HG02885 (cell line): ENCODE data around the gene TMEM38A.

Source experiments
- ATAC-seq: cut with Tn5 transposase; IDR thresholded peaks from one replicate; pipeline ENCODE4 v1.9.1; 2021; ENCODE audit warnings: mild to moderate bottlenecking; ENCODE audit not compliant: unreplicated experiment, poor library complexity

The TMEM38A gene, protein sequence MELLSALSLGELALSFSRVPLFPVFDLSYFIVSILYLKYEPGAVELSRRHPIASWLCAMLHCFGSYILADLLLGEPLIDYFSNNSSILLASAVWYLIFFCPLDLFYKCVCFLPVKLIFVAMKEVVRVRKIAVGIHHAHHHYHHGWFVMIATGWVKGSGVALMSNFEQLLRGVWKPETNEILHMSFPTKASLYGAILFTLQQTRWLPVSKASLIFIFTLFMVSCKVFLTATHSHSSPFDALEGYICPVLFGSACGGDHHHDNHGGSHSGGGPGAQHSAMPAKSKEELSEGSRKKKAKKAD

DNA sequence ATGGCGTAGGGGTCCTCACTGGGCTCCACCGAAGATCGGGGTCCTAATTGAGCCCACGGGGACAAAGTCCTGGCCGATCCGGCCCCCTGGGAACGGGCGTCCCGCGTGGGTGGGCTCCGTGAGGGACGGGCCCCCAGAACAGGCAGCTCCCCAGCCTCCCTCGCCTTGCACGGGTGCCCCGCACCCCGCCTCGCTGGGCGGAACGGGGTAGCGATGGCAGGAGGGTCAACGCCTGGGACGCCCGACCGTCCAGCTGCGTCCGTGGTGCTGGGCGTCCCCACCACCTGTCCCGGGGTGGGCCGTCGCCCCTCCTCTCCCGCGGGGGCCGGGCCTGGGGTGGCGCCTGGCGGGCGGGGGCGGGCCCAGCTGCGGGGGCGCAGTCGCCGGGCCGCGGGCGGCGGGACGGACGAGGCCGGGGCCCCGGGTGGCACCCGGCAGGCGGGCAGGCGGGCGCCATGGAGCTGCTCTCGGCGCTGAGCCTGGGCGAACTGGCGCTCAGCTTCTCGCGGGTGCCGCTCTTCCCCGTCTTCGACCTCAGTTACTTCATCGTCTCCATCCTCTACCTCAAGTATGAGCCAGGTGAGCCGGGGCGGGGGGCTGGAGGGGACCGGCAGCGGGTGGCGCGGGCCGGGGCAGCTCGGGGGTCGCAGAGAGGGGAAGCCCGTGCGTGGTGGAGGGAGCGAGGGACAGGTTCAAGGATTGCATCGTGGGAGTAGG, at the start of gene TMEM38A:
Gene TMEM38A, plus strand, starts transcription at position 377 of the 717 bp plus-strand sequence. Its CDS starts 79 bp downstream, at position 456.
- ATAC-seq, result peak; percentile 32

DNA sequence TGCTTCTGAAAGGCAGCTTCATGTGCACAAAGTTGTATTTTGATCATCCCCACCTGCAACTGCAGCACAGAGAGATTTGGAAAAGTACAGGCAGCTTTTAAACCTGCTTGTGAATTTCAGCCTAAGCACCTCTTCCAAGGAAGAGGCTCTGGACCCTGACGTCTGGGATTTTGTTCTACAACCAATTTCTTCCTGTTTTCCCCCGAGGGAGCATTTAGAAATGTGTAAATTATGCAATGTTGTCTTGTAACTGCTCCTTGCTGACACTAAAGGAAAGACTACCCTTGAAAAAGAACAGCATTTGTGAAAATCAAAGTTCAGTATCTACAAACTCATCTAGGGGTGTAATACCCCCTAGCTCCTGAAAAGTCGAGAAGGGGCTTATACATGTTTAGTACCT, 48.3 kb upstream of the TMEM38A start:
- ATAC-seq, result no peak

DNA sequence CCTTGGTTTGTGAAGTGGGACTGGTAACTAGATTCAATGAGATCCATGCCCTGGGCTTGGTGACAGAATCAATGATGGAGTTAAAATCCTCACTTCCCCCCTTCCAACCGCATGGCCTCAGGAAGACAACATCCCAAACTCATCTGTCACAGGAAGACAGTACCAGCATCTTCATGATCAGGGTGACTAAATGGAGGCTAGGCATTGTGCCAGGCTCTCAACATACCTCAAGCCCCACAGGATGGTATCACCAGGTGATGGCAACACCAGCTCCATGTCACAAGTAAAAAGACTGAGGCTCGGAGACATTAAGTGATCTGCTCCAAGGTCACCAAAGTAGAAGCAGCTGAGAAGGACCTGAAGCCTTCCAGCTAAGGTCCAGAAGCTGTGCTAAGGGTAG, 47.1 kb upstream of the TMEM38A start:
- no peak for ATAC-seq

DNA sequence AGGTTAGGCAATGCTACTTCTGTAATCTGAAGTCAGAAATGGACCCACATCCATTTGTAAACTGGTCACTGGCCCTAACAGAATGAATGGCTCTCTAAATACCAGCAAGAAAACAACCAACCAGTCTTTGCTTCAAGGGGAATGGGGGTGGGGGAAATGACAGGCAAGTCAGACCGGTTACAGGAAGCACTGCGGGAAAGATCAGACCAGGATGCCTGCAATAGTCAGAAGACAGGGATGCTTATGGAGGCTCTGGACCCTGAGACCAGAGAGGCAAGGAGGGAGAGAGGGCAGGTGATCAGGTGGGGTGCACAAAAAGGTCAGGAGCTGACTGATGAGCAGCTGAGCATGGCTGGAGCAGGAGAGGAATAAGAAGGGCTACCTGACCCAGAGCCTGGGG, 46.0 kb upstream of the TMEM38A start:
- ATAC-seq, result no peak

DNA sequence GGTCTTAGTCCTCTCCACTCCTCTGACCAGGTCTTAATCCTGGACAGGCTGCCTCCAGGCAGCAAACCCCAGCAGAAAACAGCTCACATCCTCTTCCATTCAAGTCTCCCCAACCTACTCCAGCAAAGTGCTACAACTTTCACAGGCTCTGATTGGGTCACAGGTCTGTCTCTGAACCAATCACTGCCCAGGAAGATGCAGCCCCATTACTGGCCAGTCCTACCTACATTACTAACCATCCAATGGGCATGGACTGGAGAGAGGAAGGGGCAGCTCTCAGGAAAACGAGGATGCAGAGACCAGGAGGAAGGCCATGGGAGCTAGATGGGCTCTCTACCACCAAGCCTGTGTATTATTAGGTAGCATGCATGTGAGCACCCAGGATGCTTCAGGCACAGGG, 45.1 kb upstream of the TMEM38A start:
- no peak for ATAC-seq

DNA sequence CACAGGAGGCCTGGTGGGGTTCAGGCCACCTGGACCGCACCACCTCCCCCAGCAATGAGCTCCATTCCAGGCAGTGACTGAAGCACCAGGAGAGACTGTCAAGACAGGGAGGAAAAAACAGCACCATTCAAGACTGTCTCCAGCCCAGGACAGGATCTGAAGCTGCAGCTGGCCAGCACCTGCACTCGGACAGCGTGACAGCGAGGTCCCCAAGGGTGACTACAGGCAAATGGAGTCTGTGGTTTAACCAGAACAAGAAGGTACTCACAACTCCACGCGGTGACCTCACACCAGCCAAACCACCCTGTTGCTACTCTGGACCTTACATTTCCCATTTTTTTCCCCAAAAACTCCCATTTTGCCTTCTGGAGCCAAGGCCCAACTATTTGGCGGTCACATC, 42.7 kb upstream of the TMEM38A start:
- no peak for ATAC-seq

DNA sequence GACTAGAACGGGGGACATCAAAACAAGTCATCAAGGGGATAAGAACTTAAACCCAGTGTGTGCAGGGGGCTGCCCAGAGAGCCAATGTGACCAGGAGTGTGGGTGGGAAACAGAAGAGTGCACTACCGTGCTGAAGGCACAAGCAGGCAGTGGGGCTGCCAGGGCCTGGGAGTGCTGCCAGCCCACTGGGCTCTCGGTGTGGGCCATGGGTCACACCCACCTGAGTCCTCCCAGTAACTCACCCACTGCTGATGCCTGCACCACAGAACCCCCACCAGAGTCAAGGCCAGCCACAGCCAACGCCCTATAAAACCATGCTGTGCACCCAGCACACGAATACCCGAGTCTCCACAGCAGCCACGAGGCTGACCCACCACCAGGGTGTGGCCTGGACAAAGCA, 41.5 kb upstream of the TMEM38A start:
- ATAC-seq, result no peak

DNA sequence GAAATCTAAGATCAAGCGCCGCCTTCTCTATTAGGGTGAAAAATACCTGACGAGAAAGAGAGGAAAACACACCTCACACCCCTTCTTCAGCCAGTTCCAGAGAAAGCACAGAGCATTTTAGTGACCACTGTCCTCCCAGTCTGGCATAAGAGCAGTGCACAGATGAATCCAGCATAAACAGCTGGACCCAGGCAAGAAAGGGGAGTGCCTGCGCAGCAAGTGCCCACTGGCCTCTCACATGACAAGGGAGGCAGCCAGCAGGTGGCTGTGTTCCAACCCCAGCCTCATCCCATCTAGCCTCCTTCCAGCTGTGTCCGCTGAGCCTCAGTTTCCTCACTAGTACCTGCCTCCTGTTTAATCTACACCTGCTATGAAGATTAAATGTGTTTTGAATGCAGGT, 40.9 kb upstream of the TMEM38A start:
- ATAC-seq, result no peak

DNA sequence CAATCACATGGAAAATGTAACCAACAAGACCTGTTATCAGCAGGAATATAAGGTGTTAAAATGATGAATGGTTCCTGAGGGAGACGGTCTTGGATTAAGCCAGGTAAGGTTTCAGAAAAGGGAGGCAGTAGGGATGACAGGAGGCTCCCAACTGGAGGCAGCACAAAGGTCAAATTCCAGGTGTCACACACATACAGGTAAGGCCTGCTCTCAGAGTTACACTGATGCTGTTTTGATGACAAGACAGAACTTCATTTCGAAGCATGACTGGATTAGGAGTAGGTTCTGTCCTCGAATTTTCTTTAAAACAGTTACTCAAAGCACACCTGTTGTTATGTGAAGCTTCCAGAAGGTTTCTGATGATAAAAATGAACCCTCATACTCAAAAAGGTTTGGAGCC, 40.4 kb upstream of the TMEM38A start:
- ATAC-seq, result no peak

DNA sequence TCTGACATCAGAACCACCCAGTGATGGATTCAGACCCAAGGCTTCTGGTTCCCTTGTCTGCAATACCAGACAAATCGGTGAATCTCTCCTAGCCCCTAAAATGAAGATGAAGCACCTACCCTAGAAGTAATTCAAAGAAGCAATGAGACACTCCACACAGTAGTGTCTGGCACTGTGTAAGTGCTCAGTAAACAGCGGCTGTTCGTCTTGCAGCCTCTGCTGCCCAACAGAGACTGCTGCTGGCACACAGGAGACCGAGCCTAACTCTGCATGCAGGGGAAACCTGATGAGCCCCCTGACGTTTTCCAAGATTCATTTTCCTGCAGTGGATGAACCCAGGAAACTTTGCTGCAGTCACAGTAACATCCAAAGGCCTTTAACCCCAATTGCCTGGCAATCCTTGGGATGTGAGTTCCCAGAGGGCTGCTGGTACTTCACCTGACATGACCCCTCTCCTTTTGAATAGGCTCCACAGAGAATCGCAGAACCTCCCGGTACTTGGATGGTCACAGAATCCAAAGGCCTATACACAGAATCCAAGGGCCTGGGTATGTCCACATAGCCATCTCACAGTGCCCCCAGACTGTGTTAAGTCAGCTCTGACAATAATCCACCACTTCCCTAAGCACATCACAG, 39.7 kb upstream of the TMEM38A start:
- no peak for ATAC-seq

DNA sequence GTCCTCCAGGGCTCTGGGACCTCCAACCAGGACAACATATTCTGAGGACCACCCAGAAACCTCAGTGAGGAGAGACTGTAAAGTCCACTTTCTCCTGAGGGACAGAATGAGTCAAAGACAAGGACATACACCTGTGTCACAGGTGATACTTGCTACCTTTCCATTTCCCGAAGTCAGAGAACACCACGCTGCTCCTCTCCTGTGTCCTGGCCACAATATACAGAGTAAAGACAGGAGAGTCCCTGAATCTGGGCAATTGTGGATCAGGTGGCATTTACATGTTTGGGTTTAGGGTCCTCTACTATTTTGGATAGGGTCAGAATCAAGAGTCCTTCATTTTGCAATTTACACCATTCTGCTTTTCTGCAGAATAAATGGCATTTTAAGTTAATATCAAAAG, 37.9 kb upstream of the TMEM38A start:
- ATAC-seq, result no peak

DNA sequence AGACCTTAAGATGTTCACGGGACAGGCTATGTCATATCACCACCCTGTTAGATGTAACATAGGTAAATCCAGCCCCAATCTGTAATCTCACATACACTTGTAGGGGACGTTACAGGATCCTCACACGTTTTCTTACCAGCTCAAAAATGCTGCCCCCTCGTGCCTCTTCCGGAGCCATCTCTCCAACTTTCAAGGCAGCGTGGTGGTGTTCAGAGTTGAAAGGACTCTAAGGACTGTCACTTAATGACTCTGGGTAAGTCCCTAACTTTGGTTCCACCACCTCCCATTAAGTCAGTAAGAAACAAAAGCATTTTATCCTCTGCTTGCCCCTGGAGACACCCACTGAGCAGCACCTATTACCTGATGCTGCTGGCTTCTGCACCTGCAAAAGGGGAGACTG, 37.4 kb upstream of the TMEM38A start:
- no peak for ATAC-seq

DNA sequence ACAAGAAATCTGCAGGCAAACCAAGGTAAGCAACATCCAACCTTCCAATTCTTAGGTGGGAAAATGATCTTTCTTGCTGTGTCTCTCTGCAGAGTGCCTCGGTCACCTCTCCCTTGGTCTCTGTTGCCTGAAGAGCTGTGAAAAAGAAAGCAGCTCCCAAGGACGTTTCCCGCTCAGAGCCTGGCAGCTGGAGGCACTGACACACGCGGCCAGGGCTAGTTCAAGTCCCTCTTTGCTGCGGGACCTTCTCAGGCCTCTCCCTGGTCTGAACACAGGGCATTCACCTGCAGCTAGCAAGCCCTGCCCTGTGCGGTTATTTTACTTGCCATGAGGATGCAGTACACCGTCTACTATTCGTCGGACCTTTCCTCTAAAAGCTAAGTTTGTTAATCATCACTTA, 36.7 kb upstream of the TMEM38A start:
- no peak for ATAC-seq

DNA sequence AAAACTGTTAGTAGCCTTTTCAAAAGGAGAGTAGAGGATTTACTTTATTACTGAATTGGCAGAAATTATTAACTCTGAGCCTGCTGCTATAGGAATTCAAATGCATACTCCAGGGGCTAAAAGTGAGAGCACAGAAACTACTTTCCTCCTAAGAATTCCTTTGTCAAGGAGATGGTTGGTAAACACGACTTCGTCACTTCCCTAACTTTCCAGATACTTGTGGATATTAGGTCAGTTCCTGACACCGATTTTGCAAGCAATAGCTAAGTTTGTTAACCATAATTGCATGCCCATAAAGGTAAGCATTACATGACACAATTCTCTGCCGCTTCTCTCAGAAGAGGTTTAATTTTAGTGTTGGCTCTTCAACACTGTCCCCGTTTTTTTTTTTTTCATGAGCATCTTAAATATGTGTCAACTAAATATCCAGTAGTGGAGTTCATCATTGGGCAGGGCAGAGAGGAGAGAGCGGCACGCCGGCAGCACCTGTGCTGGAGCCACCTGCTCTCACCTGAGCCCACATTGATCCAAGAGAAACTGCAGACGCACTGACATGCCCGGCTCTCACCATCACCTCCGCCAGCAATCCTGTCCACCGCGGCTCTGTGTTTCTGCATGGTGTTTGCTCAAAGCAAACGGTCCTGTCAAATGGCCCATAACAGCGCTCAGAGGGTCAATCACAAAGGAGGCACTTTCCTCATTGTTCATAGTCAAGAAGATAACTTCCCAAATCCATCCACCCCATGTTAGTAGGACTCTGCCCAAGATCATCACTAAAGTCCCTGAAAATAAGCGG, 35.6 kb upstream of the TMEM38A start:
- no peak for ATAC-seq

DNA sequence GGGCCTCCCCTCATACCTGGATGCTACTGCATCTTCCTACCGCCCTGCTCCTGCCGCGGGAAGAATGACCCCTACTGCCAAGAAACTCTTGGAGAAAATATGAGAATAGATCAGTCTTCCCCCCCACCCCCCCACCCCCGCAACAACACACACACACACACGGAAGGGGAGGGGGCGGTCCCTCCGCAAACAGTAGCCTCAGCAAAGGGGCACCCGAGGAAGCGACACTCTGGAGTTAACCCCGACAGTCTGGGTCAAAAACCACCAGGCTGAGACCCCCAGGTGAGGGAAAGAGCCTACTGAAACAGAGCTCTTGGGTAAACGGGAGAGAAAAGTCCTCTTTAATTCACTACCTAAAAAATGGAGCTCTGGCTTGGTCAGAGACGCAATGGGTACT, 34.1 kb upstream of the TMEM38A start:
- ATAC-seq, result no peak

DNA sequence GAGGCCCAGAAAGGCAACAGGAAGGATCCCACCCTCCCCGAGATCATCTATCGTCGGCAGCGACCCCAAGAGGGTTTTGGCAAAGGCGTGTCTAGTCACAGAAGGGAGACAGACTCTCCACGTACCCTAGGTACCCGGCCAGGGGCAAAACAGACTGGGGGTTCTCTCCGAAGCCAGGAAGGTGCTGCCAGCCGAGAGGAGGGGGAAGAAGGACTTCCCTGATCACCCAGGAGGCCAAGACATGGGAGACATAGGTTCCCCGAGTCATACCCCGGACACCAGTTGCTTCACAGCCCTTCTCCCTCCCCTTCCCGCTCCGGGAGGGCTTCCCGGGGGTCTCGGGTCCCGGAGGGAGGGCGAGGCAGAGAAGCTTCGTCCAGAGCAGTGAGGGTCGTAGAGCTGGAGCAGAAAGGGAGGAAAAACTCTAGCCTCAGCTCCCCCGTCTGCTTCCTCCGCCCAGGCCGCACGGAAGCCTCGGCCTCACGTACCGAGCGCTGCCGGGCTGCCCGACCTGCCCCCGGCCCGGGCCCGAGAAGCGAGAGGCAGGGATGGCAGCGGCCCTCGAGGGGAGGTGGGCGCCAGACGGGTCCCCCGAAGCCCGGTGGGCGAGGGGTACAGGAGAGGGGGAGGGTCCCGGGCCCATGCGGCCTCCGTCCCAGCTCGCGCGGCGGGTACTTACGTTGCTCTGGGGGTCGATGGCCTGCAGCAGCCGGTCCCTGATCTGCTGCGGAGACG, 33.6 kb upstream of the TMEM38A start:
- peak; percentile 2 for ATAC-seq

DNA sequence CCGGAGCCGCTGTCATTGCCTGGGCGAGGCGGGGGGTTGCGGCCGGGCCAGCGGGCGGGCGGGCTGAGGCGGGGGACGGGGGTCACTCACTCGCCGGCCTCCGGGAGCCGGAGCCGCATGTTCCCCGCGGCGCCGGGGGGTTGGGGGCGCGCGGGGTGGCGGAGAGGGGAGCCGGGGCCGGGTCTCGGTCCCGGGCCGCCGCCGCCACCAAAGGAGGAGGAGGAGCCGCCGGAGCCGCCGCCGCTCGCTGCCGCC, 33.1 kb upstream of the TMEM38A start:
- no peak for ATAC-seq

DNA sequence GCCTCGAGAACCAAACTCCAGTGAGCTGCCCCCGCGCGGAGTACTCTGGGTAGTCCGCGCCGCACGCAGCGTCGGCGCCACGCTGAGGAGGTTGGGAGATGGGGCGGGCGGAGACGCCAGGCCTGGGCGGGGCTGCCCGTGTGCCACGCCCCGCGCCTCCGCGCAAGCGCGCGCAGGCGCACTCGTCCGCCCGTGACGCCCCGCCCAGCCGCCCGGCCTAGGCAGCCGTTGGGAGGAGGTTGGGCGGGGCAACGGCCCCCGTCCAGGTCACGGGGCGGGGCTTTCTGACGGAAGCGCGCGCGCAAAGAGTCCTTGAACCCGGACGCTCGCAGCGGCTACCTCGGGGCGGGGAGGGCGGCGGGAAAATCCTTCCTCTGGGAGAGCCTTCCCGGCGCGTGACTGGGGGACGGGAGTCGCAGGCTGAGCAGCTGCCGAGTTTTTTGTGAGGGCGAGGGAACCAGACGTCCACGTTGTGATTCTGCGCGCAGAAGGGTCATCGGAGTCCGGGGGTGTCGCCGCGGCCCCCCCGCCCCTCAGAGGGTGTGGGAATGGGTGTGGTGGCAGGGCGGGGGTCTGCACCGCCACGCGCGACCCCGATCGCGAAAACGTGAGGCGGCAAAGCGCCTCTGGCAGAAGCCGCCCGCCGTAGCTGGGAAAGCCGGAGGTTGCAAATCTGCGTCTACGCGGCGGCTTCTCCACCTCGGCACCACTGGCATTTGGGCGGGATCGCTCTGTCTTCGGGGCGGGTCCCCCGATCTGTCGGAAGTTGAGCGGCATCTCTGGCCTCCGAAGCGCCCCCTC, 32.6 kb upstream of the TMEM38A start, which contains the start of gene MED26:
Gene MED26, minus strand, starts transcription at position 22 of the 801 bp plus-strand sequence. CDS start 261 bp downstream, outside the sequence.
- peak; percentile 87 for ATAC-seq

DNA sequence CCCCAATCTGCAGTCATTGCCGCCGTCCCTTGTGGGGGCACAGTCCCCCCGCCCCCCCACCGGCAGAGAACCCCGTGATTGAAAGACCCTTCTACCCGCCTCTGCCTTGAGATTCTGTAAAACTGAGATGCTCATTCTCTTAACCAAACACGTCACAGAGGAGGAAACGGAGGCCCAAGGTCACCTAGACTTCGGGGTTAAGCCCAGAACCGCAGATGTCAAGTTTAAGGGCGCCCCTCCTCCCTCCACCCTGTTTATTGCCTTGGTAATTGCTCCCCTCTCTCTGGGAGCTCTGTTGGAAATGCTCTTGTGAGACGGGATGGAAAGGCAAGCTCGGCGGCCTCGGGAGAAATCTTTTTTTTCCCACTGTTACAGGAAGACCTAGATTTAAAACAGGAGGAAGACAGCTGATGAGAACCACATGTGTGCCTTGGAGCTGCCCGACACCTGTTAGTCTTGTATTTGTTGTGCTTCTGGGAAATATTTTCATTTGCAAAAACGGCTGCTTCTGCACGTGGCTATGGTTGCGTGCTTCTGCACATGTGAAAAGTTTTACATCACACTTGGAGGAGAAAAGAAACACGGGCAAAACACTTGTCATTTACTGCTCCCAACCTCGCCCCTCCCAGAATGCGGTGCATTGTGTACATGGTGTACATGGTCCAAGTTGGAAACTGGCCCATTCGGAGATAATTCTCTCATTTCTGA, 31.8 kb upstream of the TMEM38A start:
- ATAC-seq, result no peak
